Cardiac fibroblast (primary cell): ENCODE results near the gene ING3.

Experiments
- DNase-seq, 2 donors: peaks; one replicate each; pipeline versions ENCODE4 v3.0.0 to v3.0.0-alpha.2; 2010; ENCODE audit warnings: low read depth in 2 of 2
- H3K4me3 ChIP-seq, 2 donors: replicated peaks in 1 of 2; 1 replicate in 1 of 2; 2 replicates in 1 of 2; pipeline ENCODE4 v1.5.1; 2011; ENCODE audit warnings: low read depth in 2 of 2, low read length in 2 of 2, mild to moderate bottlenecking in 2 of 2, moderate library complexity in 1 of 2
- CTCF ChIP-seq: IDR thresholded peaks from one replicate; pipeline ENCODE4 v1.5.1; 2011; ENCODE audit warnings: low read depth, mild to moderate bottlenecking, low read length, inconsistent platforms

The ING3 gene

GRCh38 chr7:120920591-120921274 lies 29.8 kb upstream of the ING3 start:
- DNase-seq, result no peak
- H3K4me3 ChIP-seq, result no peak overlapping the region
- TF ChIP-seq CTCF, result no peak

- peak in 1 of 2 donors; percentile 36 for DNase-seq
- H3K4me3 ChIP-seq, result no peak overlapping the region
- no peak for TF ChIP-seq CTCF
These were observed 25.7 kb upstream of the ING3 start for GRCh38 chr7:120924837-120925236.

- no peak overlapping the region for H3K4me3 ChIP-seq
- TF ChIP-seq CTCF, result no peak
- DNase-seq, result peak in 1 of 2 donors; percentile 18
These were observed 25.2 kb upstream of the ING3 start for GRCh38 chr7:120925392-120925791.

GRCh38 chr7:120926943-120927346 lies 23.6 kb upstream of the ING3 start:
- DNase-seq, result no peak
- TF ChIP-seq CTCF, result no peak

GRCh38 chr7:120927454-120928103 lies 23.0 kb upstream of the ING3 start:
- DNase-seq, result no peak
- no peak for TF ChIP-seq CTCF
- no peak overlapping the region for H3K4me3 ChIP-seq

More at GRCh38 chr7:120926943-120927346, 23.6 kb upstream of the ING3 start:
- no peak overlapping the region for H3K4me3 ChIP-seq

- no peak for TF ChIP-seq CTCF
- peak; percentile 19 to 45 for DNase-seq
These were observed 19.3 kb upstream of the ING3 start for GRCh38 chr7:120931243-120931642.

More at GRCh38 chr7:120931243-120931642, 19.3 kb upstream of the ING3 start:
- no peak overlapping the region for H3K4me3 ChIP-seq
